ENCODE measurements around the gene DUOXA1.

DNA sequence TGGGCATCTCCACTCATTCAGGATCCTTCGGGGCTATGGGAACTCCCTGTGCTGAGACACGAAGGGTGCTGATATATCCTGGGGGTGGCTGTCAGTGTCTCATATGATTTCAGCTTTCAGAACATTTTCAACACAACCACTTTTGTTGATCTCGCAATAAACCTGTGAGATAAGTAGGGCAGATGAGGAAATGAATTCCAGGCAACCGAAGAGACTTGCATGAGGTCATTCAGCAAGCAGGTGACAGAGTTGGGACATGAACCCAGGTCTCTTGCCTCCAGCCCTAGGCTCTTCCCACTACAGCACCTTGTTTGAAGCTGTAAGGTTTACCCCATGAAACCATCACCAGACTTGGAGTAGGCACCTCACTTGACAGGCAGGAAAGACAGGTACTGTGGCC lies 16.7 kb upstream of the DUOXA1 start:
- TF ChIP-seq CTCF (IDR thresholded peaks at IDR 0.05): no peak
- TF ChIP-seq POLR2A (IDR thresholded peaks at IDR 0.05): no peak

All from tibial nerve (tissue), 3 donors.